GM19238 (cell line): ENCODE results near the gene PLCXD1.

ENCODE experiments used
- DNase-seq: peaks from one replicate; pipeline ENCODE4 v3.0.0; 2011; ENCODE audit warnings: low spot score; ENCODE audit not compliant: insufficient read length

The PLCXD1 gene

GRCh38 chrX:333611-334311 is 52.6 kb downstream of the PLCXD1 start:
- DNase-seq = no peak

GRCh38 chrX:334331-334891 is 53.2 kb downstream of the PLCXD1 start:
- no peak for DNase-seq

- no peak for DNase-seq
Observed at GRCh38 chrX:334971-335757, 54.0 kb downstream of the PLCXD1 start.

DNA sequence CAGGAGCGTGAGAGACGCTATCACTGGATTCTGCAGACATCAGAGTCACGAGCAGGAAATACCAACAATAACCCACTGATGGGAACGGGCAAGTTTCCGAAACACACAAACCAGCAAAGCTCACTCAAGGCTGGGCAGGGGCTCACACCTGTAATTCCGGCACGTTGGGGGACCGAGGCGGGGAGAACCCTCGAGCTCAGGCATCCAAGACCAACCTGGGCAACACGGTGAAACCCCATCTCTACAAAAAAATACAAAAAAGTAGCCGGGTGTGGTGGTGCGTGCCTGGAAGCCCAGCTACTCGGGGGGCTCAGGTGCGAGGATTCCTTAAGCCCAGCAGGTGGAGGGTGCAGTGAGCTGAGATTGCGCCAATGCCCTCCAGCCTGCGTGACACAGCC is 54.6 kb downstream of the PLCXD1 start:
- DNase-seq = no peak

- DNase-seq = no peak
Observed at GRCh38 chrX:336227-336626, 55.0 kb downstream of the PLCXD1 start.

DNA sequence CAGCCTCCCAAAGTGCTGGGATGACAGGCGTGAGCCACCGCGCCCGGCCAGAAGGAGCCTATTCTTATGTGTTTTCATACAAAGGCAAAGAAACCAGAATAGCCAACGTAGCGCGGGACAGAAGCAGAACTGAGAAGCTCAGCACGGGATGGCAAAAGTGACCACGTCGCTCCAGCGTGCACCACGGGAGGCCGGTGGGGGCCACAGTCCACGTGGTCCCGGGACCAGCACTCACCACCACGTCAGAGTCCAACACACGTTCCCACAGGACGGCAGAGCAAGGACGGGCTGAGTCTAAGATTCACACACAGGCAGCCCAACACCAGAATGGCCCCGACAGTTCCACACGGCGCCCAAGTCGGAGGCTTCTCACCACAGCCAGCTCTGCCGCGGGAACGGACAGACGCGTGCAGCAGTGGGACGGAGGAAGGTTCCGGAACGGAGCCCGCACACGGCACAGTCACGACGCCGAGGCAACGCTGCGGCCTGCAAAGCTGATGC is 56.2 kb downstream of the PLCXD1 start:
- DNase-seq = no peak

DNA sequence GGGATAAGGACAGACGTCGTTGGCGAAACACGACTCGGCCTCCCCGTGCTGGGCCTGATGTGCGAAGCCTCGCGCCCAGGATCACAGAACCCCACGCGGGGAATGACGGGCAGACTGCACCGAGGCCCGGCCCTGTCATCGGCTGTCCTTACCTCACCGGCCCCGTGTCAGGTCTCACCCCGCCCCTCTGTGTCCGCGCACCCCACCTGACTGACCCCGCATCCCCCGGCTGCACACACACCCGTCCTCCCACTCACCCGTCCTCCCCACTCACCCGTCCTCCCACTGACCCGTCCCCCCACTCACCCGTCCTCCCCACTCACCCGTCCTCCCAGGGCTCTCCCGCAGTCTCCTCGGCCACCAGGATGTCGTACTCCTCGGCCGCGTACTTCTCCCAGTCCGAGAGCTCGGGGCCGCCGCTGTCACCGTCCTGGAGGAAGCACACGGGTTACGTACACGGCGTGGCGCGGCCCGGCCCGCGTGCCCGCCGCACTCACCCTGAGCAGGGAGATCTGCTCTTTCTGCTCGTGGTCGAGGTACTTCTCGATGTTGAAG is 57.2 kb downstream of the PLCXD1 start:
- no peak for DNase-seq

GRCh38 chrX:338836-339400 is 57.7 kb downstream of the PLCXD1 start:
- DNase-seq = no peak

GRCh38 chrX:340121-340520 is 58.9 kb downstream of the PLCXD1 start:
- no peak for DNase-seq

GRCh38 chrX:340641-341423 is 59.7 kb downstream of the PLCXD1 start:
- no peak for DNase-seq

- no peak for DNase-seq
Observed at GRCh38 chrX:341541-342101, 60.4 kb downstream of the PLCXD1 start.

GRCh38 chrX:344371-344901 is 63.3 kb downstream of the PLCXD1 start:
- no peak for DNase-seq

DNA sequence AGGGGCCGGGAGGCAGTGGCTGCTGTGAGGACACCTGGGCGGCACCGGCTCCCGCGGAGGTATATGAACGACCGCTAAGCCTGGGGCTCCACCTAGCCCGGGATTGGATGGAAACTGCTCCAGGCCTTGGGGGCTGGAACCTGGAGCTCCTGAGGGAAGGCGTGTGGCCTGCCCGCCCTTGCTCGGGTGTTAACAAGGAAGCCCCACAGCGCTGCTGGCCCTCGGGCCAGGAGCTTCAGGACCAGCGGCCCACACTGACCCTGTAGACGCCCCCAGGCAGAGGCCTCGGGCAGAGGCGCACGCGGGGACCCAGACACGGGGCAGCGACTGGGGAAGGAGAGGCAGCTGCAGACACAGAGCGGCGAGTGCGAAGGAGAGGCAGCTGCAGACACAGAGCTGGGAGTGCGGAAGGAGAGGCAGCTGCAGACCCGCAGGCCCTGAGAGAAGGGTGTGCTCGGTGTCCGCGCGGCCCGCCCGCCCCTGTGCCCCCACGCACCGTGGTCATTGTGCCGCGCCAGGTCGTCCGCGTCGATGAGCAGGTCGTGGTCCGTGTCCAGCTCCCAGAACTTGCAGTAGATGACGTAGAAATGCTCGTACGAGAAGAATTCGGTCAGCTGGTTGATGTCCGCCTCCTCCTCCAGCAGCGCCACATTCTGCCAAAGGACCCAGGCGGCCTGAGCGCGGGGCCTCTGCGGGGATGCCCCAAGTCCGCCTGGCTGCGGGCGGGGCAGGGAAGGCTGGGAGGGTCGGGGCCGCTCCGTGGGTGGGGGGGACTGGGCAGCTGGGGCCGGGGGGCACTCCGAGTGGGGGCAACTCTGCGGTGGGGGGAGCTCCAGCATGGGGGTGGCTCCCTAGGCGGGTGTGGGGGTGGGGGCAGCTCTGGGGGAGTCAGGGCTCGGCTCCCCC is 64.1 kb downstream of the PLCXD1 start:
- no peak for DNase-seq

DNA sequence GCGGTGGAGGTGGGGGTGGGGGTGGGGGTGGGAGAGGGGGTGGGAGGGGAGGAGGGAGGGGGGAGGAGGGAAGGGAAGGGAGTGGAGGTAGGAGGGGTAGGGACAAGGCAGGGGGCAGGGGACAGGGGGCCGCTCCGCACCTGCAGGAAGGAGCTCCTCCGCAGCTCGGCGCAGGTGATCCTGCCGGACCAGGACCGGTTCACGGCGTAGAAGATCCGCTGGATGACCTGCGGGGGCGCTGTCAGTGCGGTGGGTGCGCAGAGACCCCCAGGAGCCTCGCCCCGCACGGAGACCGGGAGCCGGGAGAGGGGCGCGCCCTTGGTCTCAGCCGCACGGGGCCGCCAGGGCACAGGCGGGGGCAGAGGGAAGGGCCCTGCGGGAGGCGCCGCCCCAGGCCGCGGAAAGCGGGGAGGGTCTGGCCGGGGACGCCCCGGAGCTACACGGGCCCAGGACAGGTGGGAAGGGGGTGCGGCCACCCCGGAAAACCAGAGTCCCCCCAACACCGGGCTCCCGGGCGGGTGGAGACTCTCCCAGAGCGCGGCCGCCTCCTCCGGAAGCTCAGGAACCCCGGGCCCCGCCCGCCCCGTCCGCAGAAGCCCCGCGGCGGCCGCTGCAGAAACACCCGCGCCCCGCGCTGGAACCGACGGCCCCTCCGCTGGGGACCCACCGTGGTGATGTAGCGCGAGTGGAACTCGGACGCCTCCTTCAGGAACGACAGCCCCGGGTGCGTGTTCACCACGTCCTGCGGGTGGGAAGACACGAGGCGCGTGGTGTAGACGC is 65.0 kb downstream of the PLCXD1 start:
- no peak for DNase-seq

- DNase-seq = no peak
Observed at GRCh38 chrX:347351-348117, 66.4 kb downstream of the PLCXD1 start.

DNA sequence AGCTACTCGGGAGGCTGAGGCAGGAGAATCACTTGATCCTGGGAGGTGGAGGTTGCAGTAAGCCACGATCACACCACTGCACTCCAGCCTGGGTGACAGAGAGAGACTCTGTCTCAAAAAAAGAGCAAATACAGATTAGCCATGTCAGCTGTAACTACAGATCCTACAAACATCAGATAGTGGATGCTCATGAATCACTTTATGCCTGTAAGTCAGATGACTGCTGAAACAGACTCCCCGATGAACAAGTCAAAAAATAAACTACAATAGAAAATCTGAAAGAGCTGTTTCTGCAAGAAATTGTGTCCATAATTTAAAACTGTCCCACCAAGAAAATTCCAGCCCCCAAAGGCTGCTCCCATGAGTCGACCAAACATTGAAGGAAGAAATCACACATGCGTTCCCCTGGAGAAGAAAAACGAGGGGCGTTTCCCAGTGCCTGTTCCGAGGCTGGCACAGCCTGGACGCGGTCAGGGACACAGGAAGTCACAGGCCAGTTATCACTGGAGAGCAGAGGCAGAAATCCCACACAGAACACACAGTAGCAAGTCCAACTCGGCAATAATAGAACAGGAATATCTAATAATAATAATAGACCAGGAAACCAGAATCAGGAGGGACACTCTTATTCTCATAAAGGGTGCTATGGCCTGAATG is 67.4 kb downstream of the PLCXD1 start:
- no peak for DNase-seq

DNA sequence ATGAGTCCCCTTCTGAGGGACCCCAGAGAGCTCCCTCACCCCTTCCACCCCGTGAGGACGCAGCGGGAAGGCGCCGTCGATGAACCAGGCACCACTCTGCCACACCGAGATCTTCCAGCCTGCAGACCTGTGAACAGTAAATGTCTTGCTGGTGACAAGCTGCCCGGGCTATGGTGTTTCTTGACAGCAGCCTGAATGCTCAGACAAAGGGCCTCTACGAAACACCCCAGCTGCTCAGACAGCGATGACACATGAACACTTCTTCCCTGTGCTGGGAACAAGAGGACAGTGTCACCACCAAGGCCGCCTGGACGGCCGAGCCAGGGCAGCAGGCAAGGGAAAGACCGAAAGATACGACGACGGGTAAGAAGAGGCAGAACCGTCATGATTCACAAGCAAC is 68.0 kb downstream of the PLCXD1 start:
- DNase-seq = no peak
